Upper lobe of left lung (tissue), 4 donors: ENCODE results near the gene TMEM170B.

Experiments
- POLR2A ChIP-seq, 4 donors: fragments of 450-650 bp; IDR thresholded peaks; one replicate each; pipeline ENCODE4 v1.5.1; 2016 to 2017; ENCODE audit warnings: antibody characterized with exemption in 4 of 4, mild to moderate bottlenecking in 2 of 4
- TF ChIP-seq, protein P1 (sequence below), 6 experiments: fragments of 450-650 bp in 4 of 6; fragments of 200-600 bp in 2 of 6; sonication (generic) in 2 of 6; IDR thresholded peaks; one replicate each; pipeline ENCODE4 v1.5.1; 2016 to 2019; ENCODE audit warnings: antibody characterized with exemption in 6 of 6

- TF ChIP-seq, protein P1, sequence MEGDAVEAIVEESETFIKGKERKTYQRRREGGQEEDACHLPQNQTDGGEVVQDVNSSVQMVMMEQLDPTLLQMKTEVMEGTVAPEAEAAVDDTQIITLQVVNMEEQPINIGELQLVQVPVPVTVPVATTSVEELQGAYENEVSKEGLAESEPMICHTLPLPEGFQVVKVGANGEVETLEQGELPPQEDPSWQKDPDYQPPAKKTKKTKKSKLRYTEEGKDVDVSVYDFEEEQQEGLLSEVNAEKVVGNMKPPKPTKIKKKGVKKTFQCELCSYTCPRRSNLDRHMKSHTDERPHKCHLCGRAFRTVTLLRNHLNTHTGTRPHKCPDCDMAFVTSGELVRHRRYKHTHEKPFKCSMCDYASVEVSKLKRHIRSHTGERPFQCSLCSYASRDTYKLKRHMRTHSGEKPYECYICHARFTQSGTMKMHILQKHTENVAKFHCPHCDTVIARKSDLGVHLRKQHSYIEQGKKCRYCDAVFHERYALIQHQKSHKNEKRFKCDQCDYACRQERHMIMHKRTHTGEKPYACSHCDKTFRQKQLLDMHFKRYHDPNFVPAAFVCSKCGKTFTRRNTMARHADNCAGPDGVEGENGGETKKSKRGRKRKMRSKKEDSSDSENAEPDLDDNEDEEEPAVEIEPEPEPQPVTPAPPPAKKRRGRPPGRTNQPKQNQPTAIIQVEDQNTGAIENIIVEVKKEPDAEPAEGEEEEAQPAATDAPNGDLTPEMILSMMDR (IDR thresholded peaks at IDR 0.05), result no peak
- no peak for TF ChIP-seq POLR2A (IDR thresholded peaks at IDR 0.05)
These were observed 37.5 kb upstream of the TMEM170B start for GRCh38 chr6:11500008-11500407.
